GM19351 (cell line): ENCODE results near the gene PSTK.

ENCODE experiments used
- ATAC-seq: cut with Tn5 transposase; IDR thresholded peaks from one replicate; pipeline ENCODE4 v1.9.1; 2021; ENCODE audit warnings: mild to moderate bottlenecking, moderate library complexity; ENCODE audit not compliant: unreplicated experiment

The PSTK gene, protein sequence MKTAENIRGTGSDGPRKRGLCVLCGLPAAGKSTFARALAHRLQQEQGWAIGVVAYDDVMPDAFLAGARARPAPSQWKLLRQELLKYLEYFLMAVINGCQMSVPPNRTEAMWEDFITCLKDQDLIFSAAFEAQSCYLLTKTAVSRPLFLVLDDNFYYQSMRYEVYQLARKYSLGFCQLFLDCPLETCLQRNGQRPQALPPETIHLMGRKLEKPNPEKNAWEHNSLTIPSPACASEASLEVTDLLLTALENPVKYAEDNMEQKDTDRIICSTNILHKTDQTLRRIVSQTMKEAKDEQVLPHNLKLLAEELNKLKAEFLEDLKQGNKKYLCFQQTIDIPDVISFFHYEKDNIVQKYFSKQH

DNA sequence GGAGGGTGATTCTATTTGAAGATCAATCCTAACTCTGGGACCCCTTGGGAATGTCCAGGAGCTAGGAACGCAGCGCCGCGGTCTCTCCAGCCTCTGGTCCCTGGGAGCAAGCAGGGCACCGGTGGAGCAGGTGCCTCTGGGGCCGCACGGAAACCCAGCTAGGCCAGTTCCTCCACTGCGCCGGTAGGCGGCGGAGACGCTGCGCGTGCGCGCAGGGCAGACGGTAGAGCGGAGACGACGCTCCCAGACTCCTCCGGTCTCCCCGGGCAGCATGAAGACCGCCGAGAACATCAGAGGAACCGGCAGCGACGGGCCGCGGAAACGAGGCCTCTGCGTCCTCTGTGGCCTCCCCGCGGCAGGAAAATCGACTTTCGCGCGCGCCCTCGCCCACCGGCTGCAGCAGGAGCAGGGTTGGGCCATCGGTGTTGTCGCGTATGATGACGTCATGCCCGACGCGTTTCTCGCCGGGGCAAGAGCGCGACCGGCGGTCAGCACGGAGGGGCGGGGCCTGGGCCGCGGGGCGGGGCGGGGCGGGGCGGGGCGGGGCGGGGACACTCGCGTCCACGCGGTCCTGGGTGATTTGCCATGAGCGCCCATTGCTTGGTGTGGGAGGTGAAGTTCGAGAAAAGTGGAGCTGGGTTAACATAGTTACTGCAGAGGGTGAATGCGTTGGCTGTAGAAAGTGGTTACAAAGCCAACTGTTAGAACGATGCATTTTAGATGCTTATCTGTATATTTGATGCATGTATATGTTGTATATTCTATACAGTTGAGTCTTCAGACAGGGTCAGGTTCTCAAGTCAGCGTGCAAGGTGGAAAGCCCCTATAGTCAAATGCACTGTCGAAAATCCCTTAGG, at the start of gene PSTK:
PSTK (plus strand) TSS at position 193 of the 857 bp plus-strand sequence; CDS start at position 272, 79 bp downstream.
- peak; percentile 94 for ATAC-seq

DNA sequence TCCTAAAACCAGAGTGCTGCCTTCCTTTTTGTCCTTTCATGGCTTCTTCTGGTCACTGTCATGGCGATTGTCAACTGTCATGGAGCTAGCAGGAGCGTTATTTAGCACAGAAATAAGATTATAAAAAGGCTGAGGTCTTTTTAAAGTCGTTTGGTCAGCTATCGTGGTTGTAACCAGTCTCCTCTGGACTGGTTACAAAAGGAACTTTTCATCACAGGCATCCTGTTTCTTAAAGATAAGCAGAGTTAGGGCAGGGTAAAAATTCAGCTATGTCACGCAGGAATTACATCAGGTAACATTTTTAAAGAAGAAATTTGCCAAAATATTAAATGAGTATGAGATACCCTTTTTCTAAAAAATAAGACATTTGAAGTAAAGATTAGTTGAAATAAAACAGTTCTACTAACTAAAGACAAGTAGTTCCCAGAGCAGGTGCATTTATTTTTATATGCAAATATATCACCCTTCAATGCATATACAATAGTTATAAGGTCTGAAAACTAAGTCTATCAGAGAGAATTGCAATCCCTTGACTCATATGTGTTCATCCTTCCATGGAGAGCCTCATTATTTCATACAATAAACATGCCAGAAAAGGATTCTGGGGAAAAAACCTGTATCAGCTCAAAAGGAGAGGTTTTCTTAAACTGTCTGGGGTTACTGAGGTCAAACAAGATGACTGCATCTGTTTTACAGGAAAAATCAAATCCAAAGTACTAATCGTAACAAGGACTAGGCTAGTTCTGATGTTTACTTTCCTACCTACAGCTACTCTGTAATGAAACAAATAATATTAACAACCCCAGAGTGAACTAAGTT, 48.9 kb upstream of the PSTK start:
- ATAC-seq: no peak

GRCh38 chr10:122939133-122939855, 40.9 kb upstream of the PSTK start:
- ATAC-seq: no peak

GRCh38 chr10:122939856-122940543, 40.2 kb upstream of the PSTK start:
- ATAC-seq: no peak

- ATAC-seq: no peak
These were observed 30.9 kb upstream of the PSTK start for GRCh38 chr10:122949296-122949695.

DNA sequence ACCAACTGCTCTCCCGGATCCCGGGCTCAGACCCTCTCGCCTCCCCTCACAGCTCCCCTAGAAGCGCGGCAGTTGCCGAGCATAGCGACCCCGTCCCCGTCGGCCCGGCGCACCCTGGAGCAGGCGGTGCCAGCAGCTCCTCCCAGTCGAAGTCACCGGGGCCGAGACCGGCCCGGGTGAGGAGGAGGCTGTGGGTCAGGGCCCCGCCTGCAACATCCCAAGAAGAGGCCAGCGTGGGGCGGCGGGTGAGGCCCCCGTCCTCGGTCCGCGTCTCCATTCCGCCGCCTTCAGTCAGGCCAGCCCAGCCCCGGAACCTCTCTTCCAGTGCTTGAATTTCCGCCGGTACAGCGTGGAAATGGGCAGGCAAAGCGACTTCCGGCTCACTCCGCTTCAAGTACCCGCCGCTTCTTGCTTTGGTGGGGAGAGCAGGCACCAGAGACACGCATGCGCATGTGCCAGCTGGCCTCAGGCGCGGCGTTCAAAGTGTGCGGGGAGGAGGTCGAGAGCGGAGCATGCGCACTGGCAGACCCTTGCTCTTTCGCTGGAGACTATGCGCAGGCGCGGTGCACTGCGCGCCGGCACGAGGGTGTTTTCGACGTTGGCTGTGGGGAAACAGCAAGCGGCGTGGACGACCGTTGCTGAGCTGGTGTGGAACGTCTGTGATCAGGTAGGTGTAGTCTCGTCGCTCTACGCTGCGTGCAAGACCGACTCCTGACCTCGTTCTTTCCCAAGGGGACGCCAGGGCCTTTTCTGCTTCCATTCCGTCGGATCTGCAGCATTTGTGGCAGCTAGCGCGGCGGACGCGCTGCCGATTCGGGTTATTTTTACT, 26.1 kb upstream of the PSTK start, which contains the start of gene C10orf88:
C10orf88 (minus strand) TSS at position 326 of the 829 bp plus-strand sequence; CDS start at position 277, 49 bp downstream.
- peak; percentile 99 for ATAC-seq

GRCh38 chr10:122954731-122955050, 25.5 kb upstream of the PSTK start:
- no peak for ATAC-seq

DNA sequence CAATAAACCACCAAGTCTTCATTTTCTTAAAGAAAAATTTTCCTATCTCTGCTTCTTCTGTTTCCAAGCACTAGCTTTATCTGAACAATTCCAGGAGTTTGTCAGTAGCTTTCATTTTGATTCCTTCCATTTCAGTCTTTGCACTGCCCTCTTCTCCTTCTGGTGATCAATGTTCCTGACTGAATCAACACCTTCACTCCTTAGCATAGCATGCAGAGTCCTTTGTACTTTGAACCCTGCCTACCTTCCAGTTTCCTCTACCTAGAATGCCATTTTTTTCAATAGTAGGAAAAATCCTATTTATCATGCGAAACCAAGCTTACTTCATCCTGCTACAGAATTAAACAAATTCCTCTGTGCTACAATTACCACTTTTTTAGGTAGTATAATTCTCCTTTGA, 24.3 kb upstream of the PSTK start:
- ATAC-seq: no peak

GRCh38 chr10:122957474-122957873, 22.7 kb upstream of the PSTK start:
- no peak for ATAC-seq

DNA sequence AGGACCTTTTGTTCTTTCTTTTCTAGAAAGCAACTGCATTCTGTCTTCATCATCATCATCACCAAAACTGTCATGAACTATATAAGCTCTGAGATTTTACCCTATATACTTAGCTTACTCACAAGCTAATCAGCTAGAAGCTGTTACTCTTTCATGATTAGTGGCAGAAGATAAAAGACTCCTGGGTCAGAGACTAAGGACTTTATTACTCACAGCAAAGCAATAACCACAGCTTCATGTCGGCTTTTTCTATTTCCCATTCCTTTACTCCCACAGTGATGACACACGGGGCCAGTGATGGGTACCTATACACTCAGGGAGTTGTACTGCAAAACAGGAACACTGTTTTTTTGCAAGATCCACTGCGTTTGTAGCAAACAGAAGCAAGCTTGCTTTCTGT, 17.8 kb upstream of the PSTK start:
- ATAC-seq: no peak

DNA sequence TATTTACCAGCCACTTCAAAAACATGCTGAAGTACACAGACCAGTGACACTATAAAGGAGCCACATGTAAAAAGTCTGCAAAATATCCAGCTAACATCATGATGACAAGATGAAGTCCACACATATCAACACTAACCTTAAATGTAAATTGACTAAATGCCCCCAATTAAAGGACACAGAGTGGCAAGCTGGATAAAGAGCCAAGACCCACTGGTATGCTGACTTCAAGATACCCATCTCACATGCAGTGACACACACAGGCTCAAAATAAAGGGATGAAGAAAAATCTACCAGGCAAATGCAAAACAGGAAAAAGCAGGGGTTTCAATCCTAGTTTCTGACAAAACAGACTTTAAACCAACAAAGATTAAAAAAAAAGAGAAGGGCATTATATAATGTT, 13.3 kb upstream of the PSTK start:
- ATAC-seq: no peak

- ATAC-seq: no peak
These were observed 11.5 kb upstream of the PSTK start for GRCh38 chr10:122968698-122969097.

- no peak for ATAC-seq
These were observed 6.2 kb upstream of the PSTK start for GRCh38 chr10:122974023-122974422.

GRCh38 chr10:122974543-122975064, 5.6 kb upstream of the PSTK start:
- no peak for ATAC-seq

- no peak for ATAC-seq
These were observed 864 bp downstream of the PSTK start for GRCh38 chr10:122981066-122981464.

GRCh38 chr10:122983898-122984297, 3.7 kb downstream of the PSTK start:
- no peak for ATAC-seq

DNA sequence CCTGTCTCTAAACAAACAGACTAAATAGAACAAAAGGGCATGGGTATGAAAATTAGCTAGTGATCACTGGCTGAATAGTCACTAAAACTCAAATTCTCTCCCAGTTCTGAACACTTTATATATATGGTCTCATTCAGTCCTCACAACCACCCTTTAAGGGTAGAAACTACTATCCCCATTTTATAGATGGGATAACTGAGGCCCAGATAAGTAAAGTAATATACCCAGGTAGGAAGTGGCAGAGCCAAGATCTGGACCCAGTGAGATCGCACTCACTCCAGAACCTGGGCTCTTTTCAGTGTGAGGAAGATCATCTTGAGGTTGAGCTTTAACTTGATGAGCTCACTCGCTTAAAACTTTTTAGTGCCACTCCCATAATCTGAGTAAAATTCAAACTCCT, 4.5 kb downstream of the PSTK start:
- ATAC-seq: no peak

DNA sequence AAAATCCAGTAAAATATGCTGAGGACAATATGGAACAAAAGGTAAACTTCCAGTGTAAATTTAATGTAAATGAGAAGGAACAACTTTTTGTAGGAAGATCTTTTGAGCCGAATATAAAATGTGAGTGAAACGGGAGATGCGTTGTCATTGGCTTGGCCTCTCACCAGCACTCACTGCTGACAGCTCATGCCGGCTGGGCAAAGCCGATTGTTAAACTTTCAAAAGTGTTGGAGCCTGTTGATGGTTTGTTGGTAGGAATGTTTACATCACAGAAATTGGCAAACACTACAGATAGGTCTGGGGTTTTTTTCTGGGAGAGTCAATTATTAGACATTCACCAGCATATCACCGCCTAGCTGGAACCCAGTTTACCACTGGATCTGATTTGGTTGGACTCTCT, 6.1 kb downstream of the PSTK start:
- no peak for ATAC-seq

DNA sequence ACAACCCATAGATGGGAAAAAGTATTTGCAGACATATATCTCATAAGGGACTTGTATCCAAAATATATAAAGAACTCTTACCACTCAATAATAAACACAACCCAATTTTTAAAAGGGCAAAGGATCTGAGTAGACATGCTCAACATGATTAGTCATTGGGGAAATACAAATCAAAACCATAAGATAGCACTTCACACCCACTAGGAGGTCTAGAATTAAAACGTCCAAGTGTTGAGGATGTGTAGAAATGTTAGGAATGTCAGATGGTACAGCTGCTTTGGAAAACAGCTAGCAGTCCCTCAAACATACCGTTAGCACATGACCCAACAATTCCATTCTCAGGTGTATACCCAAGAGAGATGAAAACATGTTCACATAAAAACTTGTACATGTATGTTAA, 8.3 kb downstream of the PSTK start:
- no peak for ATAC-seq
